K562 (cell line): ENCODE results near the gene UFSP2. TPM values are rescaled to one million over a fixed set of nuclear protein-coding genes. Genes with fewer than 3 reads are reported as not detected.

Source experiments
- ARID2 ChIP-seq: fragments of 450-650 bp; IDR thresholded peaks from 2 replicates; pipeline ENCODE4 v1.6.1; 2017; ENCODE audit warnings: antibody characterized with exemption, mild to moderate bottlenecking
- BACH1 ChIP-seq: fragments of 200-800 bp; sonication (Bioruptor generic); IDR thresholded peaks from 2 replicates; pipeline ENCODE4 v1.6.1; 2016; ENCODE audit warnings: missing genetic modification characterization, missing compliant biosample characterization
- ETV5 ChIP-seq: sonication (generic); formaldehyde crosslinking; IDR thresholded peaks from 2 replicates; pipeline ENCODE4 v1.4.0; 2020; ENCODE audit warnings: low read depth, mild to moderate bottlenecking, missing genetic modification reagents
- FIP1L1 ChIP-seq: fragments of 200-400 bp; formaldehyde crosslinking; IDR thresholded peaks from 2 replicates; pipeline ENCODE4 v1.6.1; 2018; ENCODE audit warnings: mild to moderate bottlenecking, low read depth, low read length; ENCODE audit not compliant: poor library complexity, severe bottlenecking
- FOS ChIP-seq: IDR thresholded peaks from 3 replicates; pipeline ENCODE4 v1.6.1; 2011; ENCODE audit not compliant: insufficient read length; ENCODE audit errors: extremely low read depth
- KLF10 ChIP-seq: fragments of 250-450 bp; sonication (Bioruptor Pico); IDR thresholded peaks from 2 replicates; pipeline ENCODE4 v1.6.1; 2021; ENCODE audit warnings: matching md5 sums
- MYNN ChIP-seq, 2 experiments: sonication (generic); formaldehyde crosslinking in 1 of 2; IDR thresholded peaks; 2 replicates each; pipeline versions ENCODE4 v1.5.0 to v1.6.1; 2016 to 2020; ENCODE audit warnings: antibody characterized with exemption in 1 of 2, missing genetic modification reagents in 1 of 2
- PTBP1 ChIP-seq: fragments of 200-400 bp; formaldehyde crosslinking; IDR thresholded peaks from 2 replicates; pipeline ENCODE4 v1.6.1; 2017; ENCODE audit warnings: low read depth, low read length
- SRSF1 ChIP-seq: fragments of 200-400 bp; formaldehyde crosslinking; IDR thresholded peaks from 2 replicates; pipeline ENCODE4 v1.6.1; 2017; ENCODE audit warnings: mild to moderate bottlenecking, low read depth, low read length, moderate library complexity
- ZKSCAN3 ChIP-seq: fragments of 250-450 bp; sonication (Bioruptor Pico); IDR thresholded peaks from 2 replicates; pipeline ENCODE4 v1.4.0; 2020
- polyA plus RNA-seq, 8 experiments: library from polyadenylated mRNA; depleted of rRNA in 4 of 8; stranded (reverse) in 5 of 8; unstranded in 3 of 8; fragments of >200 nt; fragmentation: Nextera tagmentation in 2 of 8; fragmentation: Illumina TruSeq in 1 of 8; extraction: Ambion mirVana in 2 of 8; extraction: Trizol in 1 of 8; gene quantifications; 2 replicates each; pipeline versions ENCODE4 v1.2.1 to v1.2.3, GENCODE V29; 2011 to 2014; ENCODE audit warnings: inconsistent platforms in 1 of 8, missing spikeins in 1 of 8
- total RNA-seq, 7 experiments: library from RNA; depleted of rRNA in 6 of 7; stranded (reverse); fragments of >200 nt in 6 of 7; fragmentation: Illumina TruSeq in 2 of 7; extraction: Trizol in 2 of 7; gene quantifications; 2 replicates each; pipeline versions ENCODE4 v1.2.1 to v1.2.3, GENCODE V29; 2011 to 2021; ENCODE audit warnings: low replicate concordance in 1 of 7
- TF ChIP-seq, protein P1 (sequence below): fragments of 450-650 bp; formaldehyde crosslinking; IDR thresholded peaks from 2 replicates; pipeline ENCODE4 v1.4.0; 2022; ENCODE audit warnings: missing genetic modification characterization
- TF ChIP-seq, protein P2 (sequence below): fragments of 250-450 bp; sonication (Bioruptor Pico); IDR thresholded peaks from 2 replicates; pipeline ENCODE4 v1.4.0; 2020; ENCODE audit warnings: borderline replicate concordance
- TF ChIP-seq, protein P3 (sequence below): fragments of 450-650 bp; IDR thresholded peaks from 2 replicates; pipeline ENCODE4 v1.6.1; 2016; ENCODE audit warnings: borderline replicate concordance
- TF ChIP-seq, protein P4 (sequence below): sonication (generic); formaldehyde crosslinking; IDR thresholded peaks from 2 replicates; pipeline ENCODE4 v1.9.0; 2022; ENCODE audit warnings: mild to moderate bottlenecking, missing genetic modification reagents
- TF ChIP-seq, protein P5 (sequence below): sonication (generic); formaldehyde crosslinking; IDR thresholded peaks from 2 replicates; pipeline ENCODE4 v1.8.0; 2022; ENCODE audit warnings: mild to moderate bottlenecking, missing genetic modification reagents
- TF ChIP-seq, protein P6 (sequence below): fragments of 150-350 bp; conservative IDR thresholded peaks from 2 replicates; pipeline ENCODE4 v1.6.1; 2014; ENCODE audit warnings: low read length
- TF ChIP-seq, protein P7 (sequence below): fragments of 250-450 bp; sonication (Bioruptor Pico); IDR thresholded peaks from 2 replicates; pipeline ENCODE4 v1.9.0; 2021; ENCODE audit warnings: mild to moderate bottlenecking

UFSP2 gene
- total and polyA plus RNA-seq, 9 of the 15 experiments (the other 6 are each of a cell fraction or from before 2014, with no cell fraction given), result 20.1 to 55.8 (median 26.6) TPM

DNA sequence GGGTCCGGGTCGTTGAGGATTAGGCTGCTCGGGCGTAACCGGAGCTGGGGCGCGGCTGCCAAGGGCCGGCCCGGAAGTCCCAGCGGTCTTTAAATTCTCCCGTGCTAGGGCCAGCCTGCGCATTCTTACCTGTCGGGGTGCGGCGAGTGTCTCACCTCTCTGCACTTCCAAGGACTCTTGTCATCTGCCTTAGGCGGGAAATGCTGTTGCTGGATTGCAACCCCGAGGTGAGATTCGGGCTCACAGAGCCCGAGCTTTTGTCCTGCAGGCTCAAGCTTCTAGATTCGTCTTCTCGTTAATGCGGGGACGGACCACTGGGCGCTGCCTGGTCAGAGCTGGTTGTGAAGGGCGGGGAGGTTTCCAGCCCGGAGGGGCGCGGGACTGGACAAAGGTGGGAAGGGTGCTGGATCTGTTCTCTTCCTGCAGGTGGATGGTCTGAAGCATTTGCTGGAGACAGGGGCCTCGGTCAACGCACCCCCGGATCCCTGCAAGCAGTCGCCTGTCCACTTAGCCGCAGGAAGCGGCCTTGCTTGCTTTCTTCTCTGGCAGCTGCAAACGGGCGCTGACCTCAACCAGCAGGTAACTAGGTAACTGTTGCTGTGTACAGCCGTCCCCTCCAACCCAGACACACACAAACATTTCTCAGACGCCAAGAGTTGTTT is 28.9 kb downstream of the UFSP2 start, which contains the start of gene ANKRD37 (continued):
- TF ChIP-seq, protein P1, sequence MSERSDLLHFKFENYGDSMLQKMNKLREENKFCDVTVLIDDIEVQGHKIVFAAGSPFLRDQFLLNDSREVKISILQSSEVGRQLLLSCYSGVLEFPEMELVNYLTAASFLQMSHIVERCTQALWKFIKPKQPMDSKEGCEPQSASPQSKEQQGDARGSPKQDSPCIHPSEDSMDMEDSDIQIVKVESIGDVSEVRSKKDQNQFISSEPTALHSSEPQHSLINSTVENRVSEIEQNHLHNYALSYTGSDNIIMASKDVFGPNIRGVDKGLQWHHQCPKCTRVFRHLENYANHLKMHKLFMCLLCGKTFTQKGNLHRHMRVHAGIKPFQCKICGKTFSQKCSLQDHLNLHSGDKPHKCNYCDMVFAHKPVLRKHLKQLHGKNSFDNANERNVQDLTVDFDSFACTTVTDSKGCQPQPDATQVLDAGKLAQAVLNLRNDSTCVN, result no peak
- TF ChIP-seq KLF10 (CRISPR knock-in tag) (no peak), BACH1 (tag) (no peak), FOS (no peak), ZKSCAN3 (CRISPR knock-in tag) (no peak), MYNN (IDR thresholded peaks at IDR 0.05) (0 out of 2 replicates have a peak, but pooled peaks have one; percentile 28), MYNN (CRISPR knock-in tag; IDR thresholded peaks at IDR 0.05) (no peak), SRSF1 (no peak), ETV5 (CRISPR knock-in tag) (0 out of 2 replicates have a peak, but pooled peaks have one; percentile 62), PTBP1 (no peak), ARID2 (no peak), FIP1L1 (no peak)
- TF ChIP-seq, protein P2, sequence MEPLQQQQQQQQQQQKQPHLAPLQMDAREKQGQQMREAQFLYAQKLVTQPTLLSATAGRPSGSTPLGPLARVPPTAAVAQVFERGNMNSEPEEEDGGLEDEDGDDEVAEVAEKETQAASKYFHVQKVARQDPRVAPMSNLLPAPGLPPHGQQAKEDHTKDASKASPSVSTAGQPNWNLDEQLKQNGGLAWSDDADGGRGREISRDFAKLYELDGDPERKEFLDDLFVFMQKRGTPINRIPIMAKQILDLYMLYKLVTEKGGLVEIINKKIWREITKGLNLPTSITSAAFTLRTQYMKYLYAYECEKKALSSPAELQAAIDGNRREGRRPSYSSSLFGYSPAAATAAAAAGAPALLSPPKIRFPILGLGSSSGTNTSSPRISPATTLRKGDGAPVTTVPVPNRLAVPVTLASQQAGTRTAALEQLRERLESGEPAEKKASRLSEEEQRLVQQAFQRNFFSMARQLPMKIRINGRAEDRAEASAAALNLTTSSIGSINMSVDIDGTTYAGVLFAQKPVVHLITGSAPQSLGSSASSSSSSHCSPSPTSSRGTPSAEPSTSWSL (CRISPR knock-in tag), result no peak
- TF ChIP-seq, protein P3, sequence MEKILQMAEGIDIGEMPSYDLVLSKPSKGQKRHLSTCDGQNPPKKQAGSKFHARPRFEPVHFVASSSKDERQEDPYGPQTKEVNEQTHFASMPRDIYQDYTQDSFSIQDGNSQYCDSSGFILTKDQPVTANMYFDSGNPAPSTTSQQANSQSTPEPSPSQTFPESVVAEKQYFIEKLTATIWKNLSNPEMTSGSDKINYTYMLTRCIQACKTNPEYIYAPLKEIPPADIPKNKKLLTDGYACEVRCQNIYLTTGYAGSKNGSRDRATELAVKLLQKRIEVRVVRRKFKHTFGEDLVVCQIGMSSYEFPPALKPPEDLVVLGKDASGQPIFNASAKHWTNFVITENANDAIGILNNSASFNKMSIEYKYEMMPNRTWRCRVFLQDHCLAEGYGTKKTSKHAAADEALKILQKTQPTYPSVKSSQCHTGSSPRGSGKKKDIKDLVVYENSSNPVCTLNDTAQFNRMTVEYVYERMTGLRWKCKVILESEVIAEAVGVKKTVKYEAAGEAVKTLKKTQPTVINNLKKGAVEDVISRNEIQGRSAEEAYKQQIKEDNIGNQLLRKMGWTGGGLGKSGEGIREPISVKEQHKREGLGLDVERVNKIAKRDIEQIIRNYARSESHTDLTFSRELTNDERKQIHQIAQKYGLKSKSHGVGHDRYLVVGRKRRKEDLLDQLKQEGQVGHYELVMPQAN, result peak; percentile 91
- TF ChIP-seq, protein P4, sequence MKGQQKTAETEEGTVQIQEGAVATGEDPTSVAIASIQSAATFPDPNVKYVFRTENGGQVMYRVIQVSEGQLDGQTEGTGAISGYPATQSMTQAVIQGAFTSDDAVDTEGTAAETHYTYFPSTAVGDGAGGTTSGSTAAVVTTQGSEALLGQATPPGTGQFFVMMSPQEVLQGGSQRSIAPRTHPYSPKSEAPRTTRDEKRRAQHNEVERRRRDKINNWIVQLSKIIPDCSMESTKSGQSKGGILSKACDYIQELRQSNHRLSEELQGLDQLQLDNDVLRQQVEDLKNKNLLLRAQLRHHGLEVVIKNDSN (CRISPR knock-in tag), result no peak
- TF ChIP-seq, protein P5, sequence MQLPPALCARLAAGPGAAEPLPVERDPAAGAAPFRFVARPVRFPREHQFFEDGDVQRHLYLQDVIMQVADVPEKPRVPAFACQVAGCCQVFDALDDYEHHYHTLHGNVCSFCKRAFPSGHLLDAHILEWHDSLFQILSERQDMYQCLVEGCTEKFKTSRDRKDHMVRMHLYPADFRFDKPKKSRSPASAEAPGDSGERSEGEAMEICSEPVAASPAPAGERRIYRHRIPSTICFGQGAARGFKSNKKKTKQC (CRISPR knock-in tag), result peak; percentile 24; the same call in 1 of the 2 replicates
- TF ChIP-seq, protein P6, sequence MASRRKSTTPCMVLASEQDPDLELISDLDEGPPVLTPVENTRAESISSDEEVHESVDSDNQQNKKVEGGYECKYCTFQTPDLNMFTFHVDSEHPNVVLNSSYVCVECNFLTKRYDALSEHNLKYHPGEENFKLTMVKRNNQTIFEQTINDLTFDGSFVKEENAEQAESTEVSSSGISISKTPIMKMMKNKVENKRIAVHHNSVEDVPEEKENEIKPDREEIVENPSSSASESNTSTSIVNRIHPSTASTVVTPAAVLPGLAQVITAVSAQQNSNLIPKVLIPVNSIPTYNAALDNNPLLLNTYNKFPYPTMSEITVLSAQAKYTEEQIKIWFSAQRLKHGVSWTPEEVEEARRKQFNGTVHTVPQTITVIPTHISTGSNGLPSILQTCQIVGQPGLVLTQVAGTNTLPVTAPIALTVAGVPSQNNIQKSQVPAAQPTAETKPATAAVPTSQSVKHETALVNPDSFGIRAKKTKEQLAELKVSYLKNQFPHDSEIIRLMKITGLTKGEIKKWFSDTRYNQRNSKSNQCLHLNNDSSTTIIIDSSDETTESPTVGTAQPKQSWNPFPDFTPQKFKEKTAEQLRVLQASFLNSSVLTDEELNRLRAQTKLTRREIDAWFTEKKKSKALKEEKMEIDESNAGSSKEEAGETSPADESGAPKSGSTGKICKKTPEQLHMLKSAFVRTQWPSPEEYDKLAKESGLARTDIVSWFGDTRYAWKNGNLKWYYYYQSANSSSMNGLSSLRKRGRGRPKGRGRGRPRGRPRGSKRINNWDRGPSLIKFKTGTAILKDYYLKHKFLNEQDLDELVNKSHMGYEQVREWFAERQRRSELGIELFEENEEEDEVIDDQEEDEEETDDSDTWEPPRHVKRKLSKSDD, result no peak
- TF ChIP-seq, protein P7, sequence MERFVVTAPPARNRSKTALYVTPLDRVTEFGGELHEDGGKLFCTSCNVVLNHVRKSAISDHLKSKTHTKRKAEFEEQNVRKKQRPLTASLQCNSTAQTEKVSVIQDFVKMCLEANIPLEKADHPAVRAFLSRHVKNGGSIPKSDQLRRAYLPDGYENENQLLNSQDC (CRISPR knock-in tag), result no peak
